HCT116 (cell line): ENCODE results near the gene ATP7B. TPM values are rescaled to one million over a fixed set of nuclear protein-coding genes. Genes with fewer than 3 reads are reported as not detected.

Experiments used
- ATAC-seq: fragments of 200-7000 bp; cut with Tn5 transposase; 2 replicates; pipeline ENCODE4 v1.9.1; 2020; ENCODE audit warnings: mild to moderate bottlenecking, moderate library complexity
- BruUV-seq: library from RNA; stranded (reverse); fragments of 400-500 nt; replicated peaks from 2 replicates; lab custom pipeline; 2021; lab: Mats Ljungman, UMichigan
- CTCF ChIA-PET: fragments of 300-600 bp; sonication (Branson Sonifier 250); formaldehyde crosslinking; loops from one replicate; lab custom pipeline; 2021; ENCODE audit warnings: antibody characterized with exemption; lab: Charles Lee
- POLR2A ChIA-PET: fragments of 300-600, 350-600 bp; sonication (Branson Sonifier 250); formaldehyde crosslinking; loops from one replicate; lab custom pipeline; 2021; ENCODE audit warnings: antibody characterized with exemption; lab: Charles Lee
- RAD21 ChIA-PET, 2 experiments: fragments of 300-600 bp; sonication (Branson Sonifier 250); formaldehyde crosslinking; loops; one replicate each; lab custom pipeline; 2023; ENCODE audit warnings: low total read pairs in 2 of 2; ENCODE audit not compliant: uncharacterized antibody in 2 of 2, unreplicated experiment in 2 of 2, low non-redundant PET in 1 of 2; lab: Charles Lee
- DNase-seq: peaks from one replicate; pipeline ENCODE4 v3.0.0-alpha.2; 2010; ENCODE audit warnings: low read depth, low spot score
- H2AFZ ChIP-seq: fragments of 200-600 bp; shearing (Covaris generic), sonication (generic); 2 replicates; pipeline ENCODE4 v1.6.1; 2017; ENCODE audit warnings: low read depth, mixed run types, mixed read lengths, antibody characterized with exemption, low read length; ENCODE audit not compliant: poor library complexity, severe bottlenecking
- H3K27ac ChIP-seq: 2 replicates; pipeline ENCODE4 v1.5.1; 2012; ENCODE audit warnings: low read depth, low read length
- H3K27me3 ChIP-seq: fragments of 200-600 bp; sonication (generic); 2 replicates; pipeline ENCODE4 v1.6.1; 2016; ENCODE audit warnings: mixed run types, low read length, mixed read lengths; ENCODE audit not compliant: insufficient read depth
- H3K36me3 ChIP-seq, 2 experiments: fragments of 200-500 bp in 1 of 2; fragments of 200-600 bp in 1 of 2; sonication (Bioruptor generic) in 1 of 2; sonication (generic) in 1 of 2; 2 replicates each; pipeline versions ENCODE4 v1.5.1 to v1.6.1; 2014 to 2016; ENCODE audit warnings: low read length in 2 of 2, inconsistent platforms in 1 of 2, mixed read lengths in 1 of 2, mixed run types in 1 of 2; ENCODE audit not compliant: insufficient read depth in 2 of 2, control insufficient read depth in 1 of 2
- H3K4me1 ChIP-seq, 2 experiments: fragments of 200-600 bp in 1 of 2; sonication (generic) in 1 of 2; 2 replicates each; pipeline versions ENCODE4 v1.5.1 to v1.6.1; 2012 to 2017; ENCODE audit warnings: low read length in 2 of 2, inconsistent platforms in 1 of 2, mild to moderate bottlenecking in 1 of 2, mixed read lengths in 1 of 2, mixed run types in 1 of 2, moderate library complexity in 1 of 2; ENCODE audit not compliant: insufficient read depth in 2 of 2, control insufficient read depth in 1 of 2
- H3K4me2 ChIP-seq: fragments of 200-600 bp; sonication (generic); 2 replicates; pipeline ENCODE4 v1.6.1; 2017; ENCODE audit warnings: mixed run types, low read length, mixed read lengths
- H3K4me3 ChIP-seq, 2 experiments: fragments of 200-600 bp in 1 of 2; sonication (generic) in 1 of 2; replicated peaks in 1 of 2; 2 replicates each; pipeline ENCODE4 v1.5.1; 2011 to 2016; ENCODE audit warnings: low read length in 2 of 2, control low read depth in 1 of 2, low read depth in 1 of 2, mild to moderate bottlenecking in 1 of 2, mixed read lengths in 1 of 2, mixed run types in 1 of 2
- H3K79me2 ChIP-seq: fragments of 200-600 bp; sonication (generic); 2 replicates; pipeline ENCODE4 v1.6.1; 2017; ENCODE audit warnings: mild to moderate bottlenecking, mixed run types, low read length, moderate library complexity, mixed read lengths; ENCODE audit not compliant: insufficient read depth
- H3K9ac ChIP-seq: fragments of 200-600 bp; sonication (generic); 2 replicates; pipeline ENCODE4 v1.6.1; 2016; ENCODE audit warnings: low read length, mixed read lengths
- H3K9me2 ChIP-seq: fragments of 200-600 bp; sonication (generic), shearing (Covaris generic); 2 replicates; pipeline ENCODE4 v1.6.1; 2017; ENCODE audit warnings: mixed run types, mild to moderate bottlenecking, moderate library complexity; ENCODE audit not compliant: insufficient read depth
- H3K9me3 ChIP-seq, 2 experiments: fragments of 200-500 bp in 1 of 2; fragments of 200-600 bp in 1 of 2; sonication (Bioruptor generic) in 1 of 2; sonication (generic) in 1 of 2; 2 replicates each; pipeline ENCODE4 v1.6.1; 2014 to 2017; ENCODE audit warnings: low read length in 2 of 2, mixed read lengths in 2 of 2, inconsistent platforms in 1 of 2, low read depth in 1 of 2, mild to moderate bottlenecking in 1 of 2, mixed run types in 1 of 2, moderate library complexity in 1 of 2; ENCODE audit not compliant: control insufficient read depth in 1 of 2, insufficient read depth in 1 of 2
- H4K20me1 ChIP-seq: fragments of 200-600 bp; sonication (generic), shearing (Covaris generic); 2 replicates; pipeline ENCODE4 v1.6.1; 2017; ENCODE audit warnings: mixed run types, mild to moderate bottlenecking, moderate library complexity; ENCODE audit not compliant: insufficient read depth
- EGR1 ChIP-seq: IDR thresholded peaks from 2 replicates; pipeline ENCODE4 v1.6.1; 2012; ENCODE audit warnings: low read depth
- EZH2 ChIP-seq: fragments of 200-600 bp; sonication (generic); IDR thresholded peaks from 2 replicates; pipeline ENCODE4 v1.6.1; 2017; ENCODE audit warnings: antibody characterized with exemption, mixed run types
- FOSL1 ChIP-seq: IDR thresholded peaks from 2 replicates; pipeline ENCODE4 v1.6.1; 2012; ENCODE audit warnings: low read depth
- JUND ChIP-seq: IDR thresholded peaks from 2 replicates; pipeline ENCODE4 v1.6.1; 2012
- POLR2A ChIP-seq: IDR thresholded peaks from 2 replicates; pipeline ENCODE4 v1.7.0; 2011; ENCODE audit warnings: borderline replicate concordance; ENCODE audit not compliant: insufficient read depth, insufficient read length; ENCODE audit errors: extremely low read depth
- POLR2AphosphoS5 ChIP-seq: IDR thresholded peaks from 2 replicates; pipeline ENCODE4 v1.6.1; 2011; ENCODE audit warnings: mild to moderate bottlenecking, low read depth, low read length, moderate library complexity
- SIN3A ChIP-seq: IDR thresholded peaks from 2 replicates; pipeline ENCODE4 v1.6.1; 2012; ENCODE audit warnings: low read depth
- SP1 ChIP-seq: IDR thresholded peaks from 2 replicates; pipeline ENCODE4 v1.6.1; 2012; ENCODE audit warnings: low read depth
- SRF ChIP-seq: IDR thresholded peaks from 2 replicates; pipeline ENCODE4 v1.6.1; 2012; ENCODE audit warnings: low read depth
- TCF7L2 ChIP-seq: IDR thresholded peaks from 2 replicates; pipeline ENCODE4 v1.7.0; 2011; ENCODE audit warnings: borderline replicate concordance, inconsistent platforms; ENCODE audit not compliant: insufficient read depth, insufficient read length; ENCODE audit errors: extremely low read depth
- ZFX ChIP-seq: fragments of 450-650 bp; IDR thresholded peaks from 2 replicates; pipeline ENCODE4 v1.6.1; 2017
- ZNF274 ChIP-seq: fragments of 200-500 bp; sonication (Bioruptor generic); IDR thresholded peaks from 2 replicates; pipeline ENCODE4 v1.6.1; 2014; ENCODE audit warnings: mild to moderate bottlenecking, low read depth, low read length, inconsistent platforms
- intact Hi-C: fragments of 100-400 bp; cut with micrococcal nuclease; formaldehyde crosslinking; loops from 2 replicates; pipeline ENCODE4 v1.10.0; 2022
- total RNA-seq: library from RNA; stranded (reverse); gene quantifications from one replicate; pipeline ENCODE4 v1.2.1, GENCODE V29; 2021; ENCODE audit not compliant: unreplicated experiment
- TF ChIP-seq, protein P1 (sequence below): IDR thresholded peaks from 2 replicates; pipeline ENCODE4 v1.6.1; 2012
- TF ChIP-seq, protein P2 (sequence below): IDR thresholded peaks from 2 replicates; pipeline ENCODE4 v1.6.1; 2012
- TF ChIP-seq, protein P3 (sequence below): IDR thresholded peaks from 2 replicates; pipeline ENCODE4 v1.6.1; 2011; ENCODE audit warnings: mild to moderate bottlenecking, low read length, moderate library complexity; ENCODE audit not compliant: insufficient replicate concordance; ENCODE audit errors: extremely low read depth

Gene ATP7B
- total RNA-seq, 1 experiment from 2014 or later, result 10.3 TPM

DNA sequence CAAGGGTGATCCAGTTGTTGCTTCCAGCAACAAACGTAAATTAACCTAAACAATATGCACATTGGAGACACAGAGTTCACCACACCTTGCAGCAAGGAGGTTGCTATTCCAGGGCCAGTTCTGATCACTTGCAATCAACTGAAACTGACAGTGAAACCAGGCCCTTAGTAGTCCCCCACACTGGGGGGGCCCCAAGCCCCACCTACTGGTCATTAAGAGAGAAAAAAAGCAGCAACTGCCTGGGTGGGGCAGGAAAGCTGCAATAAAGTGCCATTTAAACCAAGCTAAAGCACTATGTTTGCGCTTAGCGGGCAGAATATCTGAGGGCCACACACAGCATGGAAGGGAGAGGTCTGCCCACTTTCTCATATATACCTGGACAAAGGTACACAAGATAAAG lies 51.5 kb downstream of the ATP7B start:
- POLR2A ChIA-PET, result no interaction called here
- RAD21 ChIA-PET, result no interaction called here
- BruUV-seq, result no TSS peak
- no peaks in the 10 kb centered on the region for H3K36me3 ChIP-seq
- H4K20me1 ChIP-seq, result no peaks in the 10 kb centered on the region
- no peak for TF ChIP-seq ZFX
- no peak for TF ChIP-seq JUND
- no peak for TF ChIP-seq SIN3A
- no peak for TF ChIP-seq EGR1
- TF ChIP-seq, protein P1, sequence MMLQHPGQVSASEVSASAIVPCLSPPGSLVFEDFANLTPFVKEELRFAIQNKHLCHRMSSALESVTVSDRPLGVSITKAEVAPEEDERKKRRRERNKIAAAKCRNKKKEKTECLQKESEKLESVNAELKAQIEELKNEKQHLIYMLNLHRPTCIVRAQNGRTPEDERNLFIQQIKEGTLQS, result no peak
- no peak for TF ChIP-seq SRF
- TF ChIP-seq POLR2A, result no peak
- TF ChIP-seq, protein P2, sequence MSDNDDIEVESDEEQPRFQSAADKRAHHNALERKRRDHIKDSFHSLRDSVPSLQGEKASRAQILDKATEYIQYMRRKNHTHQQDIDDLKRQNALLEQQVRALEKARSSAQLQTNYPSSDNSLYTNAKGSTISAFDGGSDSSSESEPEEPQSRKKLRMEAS, result no peak
- no peak for TF ChIP-seq FOSL1
- no peak for TF ChIP-seq EZH2
- TF ChIP-seq POLR2AphosphoS5, result no peak
- TF ChIP-seq, protein P3, sequence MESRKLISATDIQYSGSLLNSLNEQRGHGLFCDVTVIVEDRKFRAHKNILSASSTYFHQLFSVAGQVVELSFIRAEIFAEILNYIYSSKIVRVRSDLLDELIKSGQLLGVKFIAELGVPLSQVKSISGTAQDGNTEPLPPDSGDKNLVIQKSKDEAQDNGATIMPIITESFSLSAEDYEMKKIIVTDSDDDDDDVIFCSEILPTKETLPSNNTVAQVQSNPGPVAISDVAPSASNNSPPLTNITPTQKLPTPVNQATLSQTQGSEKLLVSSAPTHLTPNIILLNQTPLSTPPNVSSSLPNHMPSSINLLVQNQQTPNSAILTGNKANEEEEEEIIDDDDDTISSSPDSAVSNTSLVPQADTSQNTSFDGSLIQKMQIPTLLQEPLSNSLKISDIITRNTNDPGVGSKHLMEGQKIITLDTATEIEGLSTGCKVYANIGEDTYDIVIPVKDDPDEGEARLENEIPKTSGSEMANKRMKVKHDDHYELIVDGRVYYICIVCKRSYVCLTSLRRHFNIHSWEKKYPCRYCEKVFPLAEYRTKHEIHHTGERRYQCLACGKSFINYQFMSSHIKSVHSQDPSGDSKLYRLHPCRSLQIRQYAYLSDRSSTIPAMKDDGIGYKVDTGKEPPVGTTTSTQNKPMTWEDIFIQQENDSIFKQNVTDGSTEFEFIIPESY, result no peak
- no peak for TF ChIP-seq TCF7L2
- no peak for TF ChIP-seq SP1
- no peak for TF ChIP-seq ZNF274
- TF ChIP-seq, all 23 proteins: peak for 0
- no peak for DNase-seq
- no peak overlapping the region for H3K4me2 ChIP-seq
- H3K4me3 ChIP-seq, result no peak overlapping the region
- H2AFZ ChIP-seq, result no peak overlapping the region
- no peaks in the 10 kb centered on the region for H3K79me2 ChIP-seq
- CTCF ChIA-PET, result no interaction called here
- H3K27me3 ChIP-seq, result no peaks in the 10 kb centered on the region
- H3K27ac ChIP-seq, result no peak overlapping the region
- H3K4me1 ChIP-seq, result no peaks in the 10 kb centered on the region
- H3K9ac ChIP-seq, result no peak overlapping the region
- H3K9me3 ChIP-seq, result no peaks in the 10 kb centered on the region
- ATAC-seq, result no peak
- no peaks in the 10 kb centered on the region for H3K9me2 ChIP-seq
- intact Hi-C loops, result no loop called here
